Gastrocnemius medialis (tissue), 4 donors: ENCODE measurements around the gene CCNQ.

Source experiments
- POLR2A ChIP-seq, 2 donors: fragments of 450-650 bp; IDR thresholded peaks; one replicate each; pipeline ENCODE4 v1.6.1; 2017; ENCODE audit warnings: antibody characterized with exemption in 2 of 2, mild to moderate bottlenecking in 2 of 2, moderate library complexity in 2 of 2
- TF ChIP-seq, protein P1 (sequence below), 5 experiments: fragments of 450-650 bp in 3 of 5; fragments of 200-600 bp in 2 of 5; sonication (generic) in 2 of 5; IDR thresholded peaks in 4 of 5; conservative IDR thresholded peaks in 1 of 5; 1 replicate in 4 of 5; 2 replicates in 1 of 5; pipeline ENCODE4 v1.5.1; 2016 to 2019; ENCODE audit warnings: antibody characterized with exemption in 5 of 5, mild to moderate bottlenecking in 3 of 5, moderate library complexity in 3 of 5

DNA sequence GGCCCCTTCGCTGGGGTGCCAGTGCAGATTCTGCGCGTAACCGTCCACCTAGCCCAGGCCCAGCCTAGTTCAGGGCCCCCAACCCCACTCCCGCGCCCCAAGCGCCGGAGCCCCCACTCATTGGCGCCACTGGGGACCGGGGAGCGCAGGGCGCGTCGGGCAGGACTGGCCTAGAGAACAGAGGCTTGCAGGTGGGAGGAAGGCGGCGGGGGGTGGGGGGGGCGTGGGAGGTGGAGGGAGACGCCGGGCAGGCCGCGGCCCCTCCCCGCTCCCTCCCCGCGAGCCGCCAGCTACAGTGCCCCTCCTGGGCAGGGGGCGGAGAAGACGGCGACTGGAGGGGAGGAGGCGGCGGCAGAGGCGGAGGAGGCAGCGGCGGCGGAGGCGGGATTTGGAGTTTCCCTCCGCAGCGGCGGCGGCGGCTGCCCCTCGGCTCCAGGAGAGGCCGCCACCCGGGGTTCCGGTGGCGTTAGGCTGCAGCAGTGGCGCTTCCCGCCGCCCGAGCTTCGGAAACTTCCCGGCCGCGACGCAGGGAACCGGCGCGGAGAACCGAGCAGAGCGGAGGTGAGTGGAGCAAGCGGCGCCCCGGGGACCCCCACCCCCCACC lies 43.2 kb upstream of the CCNQ start:
- TF ChIP-seq, protein P1, sequence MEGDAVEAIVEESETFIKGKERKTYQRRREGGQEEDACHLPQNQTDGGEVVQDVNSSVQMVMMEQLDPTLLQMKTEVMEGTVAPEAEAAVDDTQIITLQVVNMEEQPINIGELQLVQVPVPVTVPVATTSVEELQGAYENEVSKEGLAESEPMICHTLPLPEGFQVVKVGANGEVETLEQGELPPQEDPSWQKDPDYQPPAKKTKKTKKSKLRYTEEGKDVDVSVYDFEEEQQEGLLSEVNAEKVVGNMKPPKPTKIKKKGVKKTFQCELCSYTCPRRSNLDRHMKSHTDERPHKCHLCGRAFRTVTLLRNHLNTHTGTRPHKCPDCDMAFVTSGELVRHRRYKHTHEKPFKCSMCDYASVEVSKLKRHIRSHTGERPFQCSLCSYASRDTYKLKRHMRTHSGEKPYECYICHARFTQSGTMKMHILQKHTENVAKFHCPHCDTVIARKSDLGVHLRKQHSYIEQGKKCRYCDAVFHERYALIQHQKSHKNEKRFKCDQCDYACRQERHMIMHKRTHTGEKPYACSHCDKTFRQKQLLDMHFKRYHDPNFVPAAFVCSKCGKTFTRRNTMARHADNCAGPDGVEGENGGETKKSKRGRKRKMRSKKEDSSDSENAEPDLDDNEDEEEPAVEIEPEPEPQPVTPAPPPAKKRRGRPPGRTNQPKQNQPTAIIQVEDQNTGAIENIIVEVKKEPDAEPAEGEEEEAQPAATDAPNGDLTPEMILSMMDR (IDR thresholded peaks at IDR 0.05 in 4 of 5, conservative IDR thresholded peaks at IDR 0.05 in 1 of 5), result no peak
- TF ChIP-seq POLR2A (IDR thresholded peaks at IDR 0.05), result no peak
